GM23338 (cell line): ENCODE data around the gene CLC. TPM values are rescaled to one million over a fixed set of nuclear protein-coding genes. Genes with fewer than 3 reads are reported as not detected.

Source experiments
- ATAC-seq: fragments of 200-7000 bp; cut with Tn5 transposase; 3 replicates; pipeline ENCODE4 v1.9.1; 2020
- DNase-seq: peaks from one replicate; pipeline ENCODE4 v3.0.0-alpha.2; 2015; ENCODE audit warnings: low spot score
- H2AFZ ChIP-seq: fragments of 200-600 bp; sonication (generic); 2 replicates; pipeline ENCODE4 v1.8.0; 2016; ENCODE audit warnings: antibody characterized with exemption, mild to moderate bottlenecking, moderate library complexity
- H3F3A ChIP-seq: fragments of 200-600 bp; sonication (generic); replicated peaks from 2 replicates; pipeline ENCODE4 v1.8.0; 2017; ENCODE audit warnings: antibody characterized with exemption, mixed run types, low read depth
- H3K27ac ChIP-seq: fragments of 200-600 bp; sonication (generic); 2 replicates; pipeline ENCODE4 v1.6.1; 2016; ENCODE audit warnings: low read depth
- H3K27me3 ChIP-seq: fragments of 200-600 bp; sonication (generic); 2 replicates; pipeline ENCODE4 v1.8.0; 2016; ENCODE audit warnings: mild to moderate bottlenecking, mixed run types, moderate library complexity; ENCODE audit not compliant: insufficient read depth
- H3K36me3 ChIP-seq: fragments of 200-600 bp; sonication (generic); 2 replicates; pipeline ENCODE4 v1.8.0; 2016; ENCODE audit warnings: mild to moderate bottlenecking; ENCODE audit not compliant: insufficient read depth
- H3K4me1 ChIP-seq: fragments of 200-600 bp; sonication (generic); 2 replicates; pipeline ENCODE4 v1.8.0; 2016; ENCODE audit warnings: mild to moderate bottlenecking, moderate library complexity; ENCODE audit not compliant: insufficient read depth
- H3K4me2 ChIP-seq: fragments of 200-600 bp; sonication (generic); 2 replicates; pipeline ENCODE4 v1.7.1; 2017; ENCODE audit warnings: mixed run types
- H3K4me3 ChIP-seq: fragments of 200-600 bp; sonication (generic); 2 replicates; pipeline ENCODE4 v1.6.1; 2016; ENCODE audit warnings: mixed run types
- H3K79me2 ChIP-seq: fragments of 200-600 bp; sonication (generic); replicated peaks from 2 replicates; pipeline ENCODE4 v1.8.0; 2017; ENCODE audit warnings: mild to moderate bottlenecking; ENCODE audit not compliant: insufficient read depth
- H3K9me2 ChIP-seq: fragments of 200-600 bp; sonication (generic); 2 replicates; pipeline ENCODE4 v1.8.0; 2017; ENCODE audit not compliant: insufficient read depth
- H4K20me1 ChIP-seq: fragments of 200-600 bp; sonication (generic); replicated peaks from 2 replicates; pipeline ENCODE4 v1.8.0; 2017; ENCODE audit warnings: mild to moderate bottlenecking; ENCODE audit not compliant: insufficient read depth
- H3K27ac Mint-ChIP-seq: 2 replicates; pipeline ENCODE4 v1.8.0; 2020; ENCODE audit warnings: inconsistent platforms, mild to moderate bottlenecking, moderate library complexity, mixed read lengths
- H3K27me3 Mint-ChIP-seq: 3 replicates; pipeline ENCODE4 v1.8.0; 2022; ENCODE audit warnings: low read depth, mild to moderate bottlenecking, moderate library complexity, mixed read lengths, inconsistent platforms; ENCODE audit not compliant: insufficient read depth, poor library complexity
- H3K36me3 Mint-ChIP-seq: 3 replicates; pipeline ENCODE4 v1.8.0; 2021; ENCODE audit warnings: low read depth, mild to moderate bottlenecking, inconsistent platforms, moderate library complexity, mixed read lengths
- H3K4me1 Mint-ChIP-seq: 3 replicates; pipeline ENCODE4 v1.8.0; 2020; ENCODE audit warnings: mild to moderate bottlenecking, inconsistent platforms, mixed read lengths
- H3K4me3 Mint-ChIP-seq: 3 replicates; pipeline ENCODE4 v1.8.0; 2021; ENCODE audit warnings: moderate library complexity, mild to moderate bottlenecking, inconsistent platforms, mixed read lengths
- H3K9me3 Mint-ChIP-seq: 3 replicates; pipeline ENCODE4 v1.8.0; 2020; ENCODE audit warnings: moderate library complexity, mild to moderate bottlenecking, inconsistent platforms, mixed read lengths
- CREB1 ChIP-seq: fragments of 250-450 bp; sonication (Bioruptor Pico); IDR thresholded peaks from 2 replicates; pipeline ENCODE4 v1.5.0; 2020; ENCODE audit warnings: low read depth, mild to moderate bottlenecking, moderate library complexity
- CTCF ChIP-seq, 2 experiments: fragments of 200-600 bp in 1 of 2; sonication (generic) in 1 of 2; conservative IDR thresholded peaks; 2 replicates each; pipeline versions ENCODE4 v1.5.1 to v1.6.1; 2016 to 2017; ENCODE audit warnings: antibody characterized with exemption in 2 of 2, low read depth in 2 of 2, mild to moderate bottlenecking in 2 of 2, moderate library complexity in 1 of 2
- ETS1 ChIP-seq: IDR thresholded peaks from 2 replicates; pipeline ENCODE4 v1.6.1; 2016; ENCODE audit warnings: antibody characterized with exemption
- EZH2 ChIP-seq: fragments of 200-600 bp; sonication (generic); IDR thresholded peaks from one replicate; pipeline ENCODE4 v1.8.0; 2017; ENCODE audit warnings: antibody characterized with exemption, mild to moderate bottlenecking, low read depth; ENCODE audit not compliant: unreplicated experiment
- EZH2phosphoT487 ChIP-seq: fragments of 200-600 bp; sonication (generic); IDR thresholded peaks from one replicate; pipeline ENCODE4 v1.8.1; 2018; ENCODE audit warnings: antibody characterized with exemption; ENCODE audit not compliant: unreplicated experiment
- NANOG ChIP-seq: IDR thresholded peaks from 2 replicates; pipeline ENCODE4 v1.6.1; 2016; ENCODE audit warnings: antibody characterized with exemption, borderline replicate concordance
- POLR2AphosphoS5 ChIP-seq: IDR thresholded peaks from 2 replicates; pipeline ENCODE4 v1.6.1; 2016; ENCODE audit warnings: antibody characterized with exemption, low read depth
- REST ChIP-seq: IDR thresholded peaks from one replicate; pipeline ENCODE4 v1.6.1; 2018; ENCODE audit warnings: antibody characterized with exemption; ENCODE audit not compliant: unreplicated experiment
- STAT1 ChIP-seq: IDR thresholded peaks from one replicate; pipeline ENCODE4 v1.6.1; 2016; ENCODE audit warnings: antibody characterized with exemption; ENCODE audit not compliant: unreplicated experiment
- ZNF114 ChIP-seq: fragments of 250-450 bp; sonication (Bioruptor Pico); IDR thresholded peaks from 2 replicates; pipeline ENCODE4 v1.5.0; 2020; ENCODE audit warnings: mild to moderate bottlenecking, moderate library complexity
- ZNF331 ChIP-seq: fragments of 250-450 bp; sonication (Bioruptor Pico); IDR thresholded peaks from 2 replicates; pipeline ENCODE4 v1.5.0; 2020; ENCODE audit warnings: low read depth, mild to moderate bottlenecking, moderate library complexity
- ZNF462 ChIP-seq: fragments of 250-450 bp; sonication (Bioruptor Pico); IDR thresholded peaks from 2 replicates; pipeline ENCODE4 v1.5.0; 2020; ENCODE audit warnings: mild to moderate bottlenecking, moderate library complexity
- polyA plus RNA-seq: library from polyadenylated mRNA; unstranded; fragments of >200 nt; fragmentation: Nextera tagmentation; extraction: Ambion mirVana; gene quantifications from 2 replicates; pipeline ENCODE4 v1.2.1, GENCODE V29; 2016
- total RNA-seq: library from RNA; depleted of rRNA; stranded (reverse); fragments of >200 nt; shearing (Covaris generic); gene quantifications from 2 replicates; pipeline ENCODE4 v1.2.3, GENCODE V29; 2014

Gene CLC
- total and polyA plus RNA-seq, 2 experiments from 2014 or later: not detected

DNA sequence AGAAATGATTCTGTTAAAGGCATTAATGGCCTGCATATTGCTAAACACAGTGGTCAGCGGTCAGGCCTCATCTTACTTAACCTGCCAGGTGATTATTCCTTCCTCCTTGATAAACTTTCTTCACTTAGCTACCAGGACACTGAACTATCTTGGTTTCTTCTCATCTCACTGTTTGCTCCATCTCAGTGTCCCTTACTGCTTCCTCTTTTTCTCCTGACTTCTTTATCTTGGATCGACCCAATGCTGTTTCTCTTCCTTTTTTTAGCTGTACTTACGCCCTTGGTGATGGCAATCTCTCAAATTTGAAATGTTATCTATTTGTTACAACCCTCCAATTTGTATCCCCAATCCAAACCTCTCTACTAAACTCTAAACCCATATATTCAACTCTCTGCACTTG, 7.8 kb upstream of the CLC start:
- Mint-ChIP-seq H3K36me3 (no peaks in the 10 kb centered on the region), H3K4me3 (no peak overlapping the region), H3K9me3 (no peaks in the 10 kb centered on the region), H3K27ac (no peak overlapping the region), H3K27me3 (no peaks in the 10 kb centered on the region), H3K4me1 (no peaks in the 10 kb centered on the region)
- H3K27me3 ChIP-seq: no peaks in the 10 kb centered on the region
- TF ChIP-seq ETS1: no peak
- no peak for TF ChIP-seq EZH2
- TF ChIP-seq CREB1 (CRISPR knock-in tag): no peak
- no peak for TF ChIP-seq ZNF331 (CRISPR knock-in tag)
- TF ChIP-seq REST: no peak
- no peak for TF ChIP-seq NANOG
- no peak for TF ChIP-seq STAT1
- no peak for TF ChIP-seq EZH2phosphoT487
- no peak for TF ChIP-seq CTCF (conservative IDR thresholded peaks at IDR 0.05; ENCODE audit: low read depth in 2 of 2)
- TF ChIP-seq POLR2AphosphoS5: no peak
- no peak for TF ChIP-seq ZNF114 (CRISPR knock-in tag)
- no peak for TF ChIP-seq ZNF462 (CRISPR knock-in tag)
- no peak overlapping the region for H2AFZ ChIP-seq
- H3K4me2 ChIP-seq: no peak overlapping the region
- DNase-seq (no peak), ATAC-seq (no peak)
- no peaks in the 10 kb centered on the region for H3K4me1 ChIP-seq
- H3K36me3 ChIP-seq: no peaks in the 10 kb centered on the region
- no peaks in the 10 kb centered on the region for H3F3A ChIP-seq
- H4K20me1 ChIP-seq: no peaks in the 10 kb centered on the region
- H3K79me2 ChIP-seq: no peaks in the 10 kb centered on the region
- H3K4me3 ChIP-seq: no peak overlapping the region
- no peaks in the 10 kb centered on the region for H3K9me2 ChIP-seq
- no peak overlapping the region for H3K27ac ChIP-seq
